ENCODE measurements around the gene USP24.

The USP24 gene

GRCh38 chr1:55050283-55050682 lies 164.9 kb downstream of the USP24 start:
- DNase-seq, result no peak

- DNase-seq, result no peak
Observed at GRCh38 chr1:55049914-55050278, 165.3 kb downstream of the USP24 start.

- DNase-seq, result no peak
Observed at GRCh38 chr1:55049271-55049913, 165.8 kb downstream of the USP24 start.

- DNase-seq, result no peak
Observed at GRCh38 chr1:55048453-55049270, 166.5 kb downstream of the USP24 start.

- no peak for DNase-seq
Observed at GRCh38 chr1:55047611-55048010, 167.6 kb downstream of the USP24 start.

GRCh38 chr1:55046871-55047270 lies 168.3 kb downstream of the USP24 start:
- DNase-seq, result no peak

GRCh38 chr1:55045430-55045829 lies 169.7 kb downstream of the USP24 start:
- DNase-seq, result no peak

GRCh38 chr1:55044617-55045397 lies 170.4 kb downstream of the USP24 start:
- no peak for DNase-seq

GRCh38 chr1:55043726-55044125 lies 171.4 kb downstream of the USP24 start:
- DNase-seq, result no peak

- no peak for DNase-seq
Observed at GRCh38 chr1:55043011-55043410, 172.2 kb downstream of the USP24 start.

GRCh38 chr1:55041613-55042012 lies 173.6 kb downstream of the USP24 start:
- no peak for DNase-seq

- DNase-seq, result no peak
Observed at GRCh38 chr1:55040933-55041494, 174.2 kb downstream of the USP24 start.

GRCh38 chr1:55040083-55040932 lies 174.9 kb downstream of the USP24 start:
- no peak for DNase-seq

GRCh38 chr1:55039342-55040082 lies 175.7 kb downstream of the USP24 start, which contains the start of gene PCSK9:
TSS of gene PCSK9 (plus strand) at chr1:55039548. CDS start at chr1:55039838, 290 bp downstream.
- DNase-seq, result no peak

GRCh38 chr1:55038974-55039341 lies 176.2 kb downstream of the USP24 start:
- DNase-seq, result no peak

- DNase-seq, result no peak
Observed at GRCh38 chr1:55038552-55038838, 176.7 kb downstream of the USP24 start.

- no peak for DNase-seq
Observed at GRCh38 chr1:55037733-55038551, 177.2 kb downstream of the USP24 start.

- no peak for DNase-seq
Observed at GRCh38 chr1:55035904-55036303, 179.3 kb downstream of the USP24 start.

GRCh38 chr1:55034476-55035133 lies 180.6 kb downstream of the USP24 start:
- DNase-seq, result no peak

GRCh38 chr1:55033265-55033614 lies 181.9 kb downstream of the USP24 start:
- DNase-seq, result no peak

All from activated T-cell treated with anti-CD3 and anti-CD28 coated beads for 4 hours (primary cell).